ENCODE data around the gene RPL3. TPM values are rescaled to one million over a fixed set of nuclear protein-coding genes. Genes with fewer than 3 reads are reported as not detected.

The RPL3 gene
- total RNA-seq, 6 experiments from 2014 or later = 1,444 to 1,605 (median 1,488) TPM

DNA sequence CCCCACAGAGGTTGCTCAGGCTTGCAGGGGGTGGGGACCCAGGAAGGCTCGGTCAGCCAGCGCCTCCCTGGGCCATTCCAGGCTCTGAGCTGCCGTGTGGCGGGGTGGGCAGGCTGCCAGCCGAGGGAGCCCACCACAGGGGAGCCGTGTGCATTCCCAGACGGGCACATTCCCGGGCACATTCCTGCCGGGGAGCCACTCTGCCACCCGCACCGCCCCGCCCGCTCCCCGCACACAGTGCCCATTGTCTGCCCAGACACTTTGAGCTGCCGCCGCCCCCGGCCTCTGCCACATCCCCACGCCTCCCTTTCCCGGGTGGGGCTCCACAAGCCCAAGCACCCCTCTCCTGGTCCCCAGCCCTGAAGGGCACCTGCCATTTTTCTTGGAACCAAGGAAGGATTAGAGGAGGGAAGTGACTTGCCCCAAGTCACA is 27.4 kb downstream of the RPL3 start:
- DNase-seq = no peak
- no peak overlapping the region for H3K4me3 Mint-ChIP-seq
- peaks cover 21% of the 10 kb centered on the region for H3K4me1 Mint-ChIP-seq (ENCODE audit: low read depth)
- H3K9me3 Mint-ChIP-seq = no peaks in the 10 kb centered on the region
- H3K27ac Mint-ChIP-seq = peak overlapping the region; percentile 76
- peaks cover 9% of the 10 kb centered on the region for H3K27me3 Mint-ChIP-seq (ENCODE audit: insufficient read depth)
- TF ChIP-seq, protein P1, sequence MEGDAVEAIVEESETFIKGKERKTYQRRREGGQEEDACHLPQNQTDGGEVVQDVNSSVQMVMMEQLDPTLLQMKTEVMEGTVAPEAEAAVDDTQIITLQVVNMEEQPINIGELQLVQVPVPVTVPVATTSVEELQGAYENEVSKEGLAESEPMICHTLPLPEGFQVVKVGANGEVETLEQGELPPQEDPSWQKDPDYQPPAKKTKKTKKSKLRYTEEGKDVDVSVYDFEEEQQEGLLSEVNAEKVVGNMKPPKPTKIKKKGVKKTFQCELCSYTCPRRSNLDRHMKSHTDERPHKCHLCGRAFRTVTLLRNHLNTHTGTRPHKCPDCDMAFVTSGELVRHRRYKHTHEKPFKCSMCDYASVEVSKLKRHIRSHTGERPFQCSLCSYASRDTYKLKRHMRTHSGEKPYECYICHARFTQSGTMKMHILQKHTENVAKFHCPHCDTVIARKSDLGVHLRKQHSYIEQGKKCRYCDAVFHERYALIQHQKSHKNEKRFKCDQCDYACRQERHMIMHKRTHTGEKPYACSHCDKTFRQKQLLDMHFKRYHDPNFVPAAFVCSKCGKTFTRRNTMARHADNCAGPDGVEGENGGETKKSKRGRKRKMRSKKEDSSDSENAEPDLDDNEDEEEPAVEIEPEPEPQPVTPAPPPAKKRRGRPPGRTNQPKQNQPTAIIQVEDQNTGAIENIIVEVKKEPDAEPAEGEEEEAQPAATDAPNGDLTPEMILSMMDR (IDR thresholded peaks at IDR 0.05) = no peak
- no peaks in the 10 kb centered on the region for H3K36me3 Mint-ChIP-seq (ENCODE audit: low read depth)

DNA sequence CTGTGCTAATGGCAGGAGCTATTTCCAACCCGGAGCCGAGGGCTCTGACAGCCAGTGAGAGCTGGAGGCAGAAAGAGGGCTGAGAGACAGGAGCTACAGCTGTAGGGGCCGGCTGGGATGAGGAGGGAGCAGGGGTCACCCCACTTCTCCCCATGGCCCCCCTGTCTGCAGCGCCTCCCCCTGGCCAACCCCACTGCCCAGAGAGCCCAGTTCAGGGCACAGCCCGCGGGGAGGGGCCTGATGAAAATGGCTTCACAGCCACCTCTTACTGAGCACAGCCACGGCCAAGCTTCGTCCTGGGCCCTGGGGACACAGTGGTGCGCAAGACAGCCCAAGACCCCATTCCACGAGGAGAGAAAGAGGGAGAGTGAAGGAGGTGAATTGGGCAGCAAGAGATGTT is 27.9 kb downstream of the RPL3 start:
- H3K9me3 Mint-ChIP-seq = no peaks in the 10 kb centered on the region

DNA sequence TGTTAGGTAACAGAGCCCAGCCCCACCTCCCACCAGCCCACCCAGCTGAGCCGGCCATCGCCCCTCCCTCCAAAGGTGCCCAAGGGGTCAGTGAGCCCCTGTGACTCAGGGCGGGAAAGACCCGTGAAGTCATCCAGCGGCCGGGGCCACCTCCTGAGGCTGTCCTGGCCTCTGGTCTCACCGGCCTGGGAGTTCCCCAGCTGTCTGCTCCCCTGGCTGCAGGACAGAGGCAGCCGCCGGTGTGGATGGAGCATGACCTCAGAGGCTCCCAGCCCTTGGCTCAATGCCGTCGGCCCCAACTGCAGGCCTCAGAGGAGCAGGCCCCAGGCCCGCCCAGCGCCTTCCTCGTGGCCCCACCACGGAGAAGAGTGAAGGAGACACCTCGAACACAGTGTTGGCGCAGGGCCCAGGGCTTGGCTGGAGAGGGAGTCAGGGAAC is 28.7 kb downstream of the RPL3 start:
- no peaks in the 10 kb centered on the region for H3K36me3 Mint-ChIP-seq (ENCODE audit: low read depth)
- no peak overlapping the region for H3K4me3 Mint-ChIP-seq
- H3K27ac Mint-ChIP-seq = no peak overlapping the region
- no peak for DNase-seq
- TF ChIP-seq, protein P1 (IDR thresholded peaks at IDR 0.05) = no peak
- H3K9me3 Mint-ChIP-seq = no peaks in the 10 kb centered on the region; the same call in 1 of the 2 replicates
- H3K27me3 Mint-ChIP-seq (ENCODE audit: insufficient read depth) = peaks cover 5% of the 10 kb centered on the region; the same call in 1 of the 2 replicates
- H3K4me1 Mint-ChIP-seq (ENCODE audit: low read depth) = peaks cover 24% of the 10 kb centered on the region

More for the DNA sequence above, 27.9 kb downstream of the RPL3 start:
- peaks cover 8% of the 10 kb centered on the region for H3K27me3 Mint-ChIP-seq (ENCODE audit: insufficient read depth)
- no peak overlapping the region for H3K27ac Mint-ChIP-seq
- H3K4me3 Mint-ChIP-seq = no peak overlapping the region
- TF ChIP-seq, protein P1 (IDR thresholded peaks at IDR 0.05) = peak; percentile 50
- no peaks in the 10 kb centered on the region for H3K36me3 Mint-ChIP-seq (ENCODE audit: low read depth)
- H3K4me1 Mint-ChIP-seq (ENCODE audit: low read depth) = peaks cover 24% of the 10 kb centered on the region
- no peak for DNase-seq

DNA sequence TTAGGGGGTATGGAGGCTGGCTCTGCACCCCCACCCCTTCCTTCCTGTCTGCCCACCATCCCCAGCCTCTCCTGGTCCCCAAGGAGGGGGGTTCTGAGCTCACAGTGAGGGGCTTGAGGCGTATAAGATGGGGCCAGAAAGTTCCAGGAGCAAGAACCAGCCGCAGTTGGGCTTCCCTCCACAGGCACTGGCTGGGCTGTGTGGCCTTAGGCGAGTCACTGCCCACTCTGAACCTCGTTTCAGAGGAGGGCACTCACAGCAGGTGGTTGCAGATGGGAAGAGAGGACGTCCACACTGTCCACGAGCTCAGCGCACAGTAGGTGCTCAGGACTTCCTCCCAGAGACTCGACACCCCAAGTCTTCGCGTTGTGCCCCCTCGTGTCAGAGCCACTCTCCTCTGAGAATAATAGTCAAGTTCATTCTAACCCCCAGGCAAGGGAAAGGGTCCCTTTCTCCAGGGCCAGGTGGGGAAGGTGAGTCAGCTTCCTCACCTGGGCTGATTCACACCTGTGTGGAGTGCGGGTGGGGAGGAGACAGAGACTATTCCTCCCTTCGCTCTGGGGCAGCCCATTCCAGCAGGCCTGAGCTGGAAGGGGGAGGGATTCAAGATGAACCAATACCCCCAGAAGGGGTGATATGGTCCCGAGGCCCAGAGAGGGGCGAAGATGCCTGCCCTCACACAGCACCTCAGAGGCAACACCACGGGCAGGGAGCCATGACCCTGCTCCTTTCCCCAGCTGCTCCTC is 29.3 kb downstream of the RPL3 start:
- Mint-ChIP-seq H3K27me3 (ENCODE audit: insufficient read depth) (peaks cover 5% of the 10 kb centered on the region; the same call in 1 of the 2 replicates), H3K36me3 (ENCODE audit: low read depth) (peaks cover under 1% of the 10 kb centered on the region; the same call in 1 of the 2 replicates), H3K27ac (no peak overlapping the region), H3K9me3 (peaks cover under 1% of the 10 kb centered on the region; the same call in 1 of the 2 replicates), H3K4me1 (ENCODE audit: low read depth) (peaks cover 24% of the 10 kb centered on the region), H3K4me3 (no peak overlapping the region)
- TF ChIP-seq, protein P1 (IDR thresholded peaks at IDR 0.05) = no peak
- no peak for DNase-seq

DNA sequence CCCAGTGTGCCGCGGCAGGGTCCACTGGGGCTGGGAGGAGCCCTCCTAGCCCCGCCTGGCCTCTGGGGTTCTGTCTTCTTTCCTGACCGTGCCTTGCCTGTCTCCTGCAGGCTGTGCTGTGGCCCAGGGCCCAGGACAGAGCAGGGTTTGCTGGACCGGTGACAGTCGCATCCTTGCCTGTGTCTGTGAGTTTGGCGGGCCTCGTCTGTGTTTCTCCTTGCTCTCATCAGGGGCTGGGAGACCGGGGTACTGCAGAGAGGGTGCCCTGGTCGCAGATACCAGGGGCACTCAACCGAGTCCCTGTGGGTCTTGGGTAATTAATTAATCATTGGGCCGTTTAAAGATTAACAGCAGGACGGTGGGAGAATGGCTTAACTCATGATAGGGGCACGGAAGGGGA is 29.9 kb downstream of the RPL3 start:
- Mint-ChIP-seq H3K36me3 (ENCODE audit: low read depth) (peaks cover 4% of the 10 kb centered on the region; the same call in 1 of the 2 replicates), H3K27ac (no peak overlapping the region), H3K4me1 (ENCODE audit: low read depth) (peaks cover 24% of the 10 kb centered on the region), H3K4me3 (no peak overlapping the region), H3K9me3 (peaks cover 6% of the 10 kb centered on the region), H3K27me3 (ENCODE audit: insufficient read depth) (no peaks in the 10 kb centered on the region; the same call in 1 of the 2 replicates)
- no peak for DNase-seq
- TF ChIP-seq, protein P1 (IDR thresholded peaks at IDR 0.05) = no peak

Measured in HFFc6 (cell line).